HepG2 (cell line): ENCODE results near the gene MRPL14. TPM values are rescaled to one million over a fixed set of nuclear protein-coding genes. Genes with fewer than 3 reads are reported as not detected.

Experiments used
- CBX2 ChIP-seq, 2 experiments: fragments of 200-600 bp in 1 of 2; sonication (generic); formaldehyde crosslinking in 1 of 2; IDR thresholded peaks; 2 replicates each; pipeline versions ENCODE4 v1.7.0 to v1.8.1; 2018 to 2022; ENCODE audit warnings: low read depth in 2 of 2, low read length in 1 of 2, mild to moderate bottlenecking in 1 of 2, missing genetic modification reagents in 1 of 2
- CCAR2 ChIP-seq: fragments of 200-400 bp; formaldehyde crosslinking; optimal IDR thresholded peaks from 2 replicates; pipeline ENCODE3; 2018; ENCODE audit warnings: low read depth, mild to moderate bottlenecking, low read length, moderate library complexity
- HMG20A ChIP-seq: IDR thresholded peaks from 2 replicates; pipeline ENCODE4 v1.6.1; 2016; ENCODE audit warnings: borderline replicate concordance
- HOXA9 ChIP-seq: sonication (generic); formaldehyde crosslinking; IDR thresholded peaks from 2 replicates; pipeline ENCODE4 v1.8.1; 2022; ENCODE audit warnings: missing genetic modification reagents, mild to moderate bottlenecking, moderate library complexity, borderline replicate concordance
- KDM1A ChIP-seq: IDR thresholded peaks from 2 replicates; pipeline ENCODE4 v1.6.1; 2016; ENCODE audit warnings: missing compliant biosample characterization
- KDM6A ChIP-seq: IDR thresholded peaks from 2 replicates; pipeline ENCODE4 v1.6.1; 2016; ENCODE audit warnings: low read depth
- MATR3 ChIP-seq: sonication (generic); formaldehyde crosslinking; IDR thresholded peaks from 2 replicates; pipeline ENCODE4 v1.4.0; 2020; ENCODE audit warnings: missing genetic modification reagents
- MED8 ChIP-seq: sonication (generic); formaldehyde crosslinking; IDR thresholded peaks from 2 replicates; pipeline ENCODE4 v1.8.1; 2023; ENCODE audit warnings: mild to moderate bottlenecking, missing genetic modification reagents; ENCODE audit not compliant: insufficient replicate concordance
- NFRKB ChIP-seq: fragments of 450-650 bp; IDR thresholded peaks from 2 replicates; pipeline ENCODE4 v1.6.1; 2017
- SOX6 ChIP-seq, 2 experiments: fragments of 450-650 bp in 1 of 2; sonication (generic) in 1 of 2; formaldehyde crosslinking in 1 of 2; IDR thresholded peaks; 2 replicates each; pipeline versions ENCODE4 v1.4.0 to v1.6.1; 2017 to 2020; ENCODE audit warnings: antibody characterized with exemption in 1 of 2, mild to moderate bottlenecking in 1 of 2, missing genetic modification reagents in 1 of 2
- ZFY ChIP-seq: sonication (generic); formaldehyde crosslinking; IDR thresholded peaks from 2 replicates; pipeline ENCODE4 v1.4.0; 2020; ENCODE audit warnings: missing genetic modification reagents
- ZNF207 ChIP-seq: fragments of 450-650 bp; IDR thresholded peaks from 2 replicates; pipeline ENCODE4 v1.6.1; 2016; ENCODE audit warnings: antibody characterized with exemption, borderline replicate concordance
- ZNF772 ChIP-seq: sonication (generic); formaldehyde crosslinking; IDR thresholded peaks from 2 replicates; pipeline ENCODE4 v1.5.0; 2020; ENCODE audit warnings: mild to moderate bottlenecking, missing genetic modification reagents
- ZNF878 ChIP-seq: sonication (generic); formaldehyde crosslinking; IDR thresholded peaks from 2 replicates; pipeline ENCODE4 v1.8.1; 2023; ENCODE audit warnings: mild to moderate bottlenecking, missing genetic modification reagents, moderate library complexity
- polyA plus RNA-seq, 8 experiments: library from polyadenylated mRNA; depleted of rRNA in 3 of 8; stranded (reverse) in 7 of 8; unstranded in 1 of 8; fragments of >200 nt; fragmentation: Illumina TruSeq in 4 of 8; extraction: Trizol in 4 of 8; gene quantifications; 2 replicates each; pipeline versions ENCODE4 v1.2.1 to v1.2.3, GENCODE V29; 2011 to 2016; ENCODE audit warnings: low read depth in 4 of 8, missing spikeins in 1 of 8, mixed read lengths in 1 of 8; ENCODE audit not compliant: insufficient read depth in 1 of 8
- total RNA-seq, 5 experiments: library from RNA; depleted of rRNA; stranded (reverse); fragments of >200 nt; fragmentation: Illumina TruSeq; extraction: Trizol; gene quantifications; 2 replicates each; pipeline ENCODE4 v1.2.3, GENCODE V29; 2016; ENCODE audit warnings: low read depth in 1 of 5
- TF ChIP-seq, protein P1 (sequence below): sonication (generic); formaldehyde crosslinking; IDR thresholded peaks from 2 replicates; pipeline ENCODE4 v1.4.0; 2020; ENCODE audit warnings: low read depth, mild to moderate bottlenecking, missing genetic modification reagents
- TF ChIP-seq, protein P2 (sequence below): sonication (generic); formaldehyde crosslinking; IDR thresholded peaks from 2 replicates; pipeline ENCODE4 v1.4.0; 2020; ENCODE audit warnings: missing genetic modification reagents
- TF ChIP-seq, protein P3 (sequence below): sonication (generic); formaldehyde crosslinking; IDR thresholded peaks from 2 replicates; pipeline ENCODE4 v1.4.0; 2020; ENCODE audit warnings: mild to moderate bottlenecking, low read depth, missing genetic modification reagents
- TF ChIP-seq, protein P4 (sequence below): sonication (generic); formaldehyde crosslinking; IDR thresholded peaks from 2 replicates; pipeline ENCODE4 v1.5.0; 2020; ENCODE audit warnings: mild to moderate bottlenecking, missing genetic modification reagents, borderline replicate concordance

Gene MRPL14
- total and polyA plus RNA-seq, 2 of the 13 experiments (the other 11 are each of a cell fraction or from before 2014, with no cell fraction given): 157 to 178 TPM

DNA sequence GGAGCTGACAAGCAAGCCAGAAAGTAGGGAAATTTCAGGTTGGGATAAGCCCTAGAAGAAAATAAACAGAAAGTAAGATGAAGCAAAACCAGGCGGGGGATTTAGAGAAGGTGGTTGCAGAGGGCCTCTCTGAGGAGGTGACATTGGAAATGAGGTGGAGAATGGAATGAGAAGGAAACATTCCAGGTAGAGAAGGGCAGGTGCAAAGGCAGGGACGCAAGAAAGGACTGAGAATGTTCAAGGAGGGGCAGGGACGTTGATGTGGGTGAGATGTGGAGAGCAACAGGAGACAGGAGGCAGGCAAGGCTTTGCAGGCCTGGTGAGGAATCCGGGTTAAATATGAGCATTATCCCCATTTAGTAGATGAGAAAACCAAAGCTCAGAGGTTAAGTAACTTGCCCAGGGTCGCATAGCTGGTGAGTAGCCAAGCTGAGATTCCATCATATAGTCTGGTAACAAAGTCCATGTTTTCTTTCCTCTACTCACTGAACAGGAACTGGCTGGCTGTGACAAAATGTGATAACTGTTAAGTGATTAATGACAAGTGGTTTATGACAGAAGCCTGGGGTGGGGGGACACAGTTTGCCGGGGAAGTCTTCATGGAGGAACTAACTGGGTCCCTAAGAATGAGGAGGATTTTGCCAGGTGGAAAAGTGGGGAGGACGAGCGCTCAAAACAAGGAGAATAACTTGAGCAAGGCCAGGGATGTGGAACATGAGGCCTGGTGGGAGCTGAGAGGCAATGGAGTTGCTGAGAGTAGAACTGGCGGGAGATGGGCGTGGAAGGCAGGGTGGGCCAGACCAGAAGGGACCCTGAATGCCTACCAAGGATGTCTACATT lies 32.6 kb downstream of the MRPL14 start (continued):
- TF ChIP-seq MED8 (CRISPR knock-in tag) (no peak), KDM6A (CRISPR knock-in tag) (peak; percentile 80), CBX2 (IDR thresholded peaks at IDR 0.05; ENCODE audit: low read depth, low read length) (no peak), CBX2 (CRISPR knock-in tag; IDR thresholded peaks at IDR 0.05; ENCODE audit: low read depth) (no peak), SOX6 (IDR thresholded peaks at IDR 0.05) (no peak), SOX6 (CRISPR knock-in tag; IDR thresholded peaks at IDR 0.05) (peak; percentile 85), ZFY (peak; percentile 54; the same call in 1 of the 2 replicates), HOXA9 (CRISPR knock-in tag) (no peak), ZNF772 (CRISPR knock-in tag) (peak; percentile 91), NFRKB (no peak), KDM1A (CRISPR knock-in tag) (peak; percentile 99), MATR3 (CRISPR knock-in tag) (no peak), CCAR2 (no peak), ZNF878 (CRISPR knock-in tag) (peak; percentile 82; the same call in 1 of the 2 replicates), HMG20A (CRISPR knock-in tag) (peak; percentile 92), ZNF207 (no peak)
- TF ChIP-seq, protein P1, sequence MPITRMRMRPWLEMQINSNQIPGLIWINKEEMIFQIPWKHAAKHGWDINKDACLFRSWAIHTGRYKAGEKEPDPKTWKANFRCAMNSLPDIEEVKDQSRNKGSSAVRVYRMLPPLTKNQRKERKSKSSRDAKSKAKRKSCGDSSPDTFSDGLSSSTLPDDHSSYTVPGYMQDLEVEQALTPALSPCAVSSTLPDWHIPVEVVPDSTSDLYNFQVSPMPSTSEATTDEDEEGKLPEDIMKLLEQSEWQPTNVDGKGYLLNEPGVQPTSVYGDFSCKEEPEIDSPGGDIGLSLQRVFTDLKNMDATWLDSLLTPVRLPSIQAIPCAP (CRISPR knock-in tag): no peak
- TF ChIP-seq, protein P2, sequence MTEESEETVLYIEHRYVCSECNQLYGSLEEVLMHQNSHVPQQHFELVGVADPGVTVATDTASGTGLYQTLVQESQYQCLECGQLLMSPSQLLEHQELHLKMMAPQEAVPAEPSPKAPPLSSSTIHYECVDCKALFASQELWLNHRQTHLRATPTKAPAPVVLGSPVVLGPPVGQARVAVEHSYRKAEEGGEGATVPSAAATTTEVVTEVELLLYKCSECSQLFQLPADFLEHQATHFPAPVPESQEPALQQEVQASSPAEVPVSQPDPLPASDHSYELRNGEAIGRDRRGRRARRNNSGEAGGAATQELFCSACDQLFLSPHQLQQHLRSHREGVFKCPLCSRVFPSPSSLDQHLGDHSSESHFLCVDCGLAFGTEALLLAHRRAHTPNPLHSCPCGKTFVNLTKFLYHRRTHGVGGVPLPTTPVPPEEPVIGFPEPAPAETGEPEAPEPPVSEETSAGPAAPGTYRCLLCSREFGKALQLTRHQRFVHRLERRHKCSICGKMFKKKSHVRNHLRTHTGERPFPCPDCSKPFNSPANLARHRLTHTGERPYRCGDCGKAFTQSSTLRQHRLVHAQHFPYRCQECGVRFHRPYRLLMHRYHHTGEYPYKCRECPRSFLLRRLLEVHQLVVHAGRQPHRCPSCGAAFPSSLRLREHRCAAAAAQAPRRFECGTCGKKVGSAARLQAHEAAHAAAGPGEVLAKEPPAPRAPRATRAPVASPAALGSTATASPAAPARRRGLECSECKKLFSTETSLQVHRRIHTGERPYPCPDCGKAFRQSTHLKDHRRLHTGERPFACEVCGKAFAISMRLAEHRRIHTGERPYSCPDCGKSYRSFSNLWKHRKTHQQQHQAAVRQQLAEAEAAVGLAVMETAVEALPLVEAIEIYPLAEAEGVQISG: 0 out of 2 replicates have a peak, but pooled peaks have one; percentile 47
- TF ChIP-seq, protein P3, sequence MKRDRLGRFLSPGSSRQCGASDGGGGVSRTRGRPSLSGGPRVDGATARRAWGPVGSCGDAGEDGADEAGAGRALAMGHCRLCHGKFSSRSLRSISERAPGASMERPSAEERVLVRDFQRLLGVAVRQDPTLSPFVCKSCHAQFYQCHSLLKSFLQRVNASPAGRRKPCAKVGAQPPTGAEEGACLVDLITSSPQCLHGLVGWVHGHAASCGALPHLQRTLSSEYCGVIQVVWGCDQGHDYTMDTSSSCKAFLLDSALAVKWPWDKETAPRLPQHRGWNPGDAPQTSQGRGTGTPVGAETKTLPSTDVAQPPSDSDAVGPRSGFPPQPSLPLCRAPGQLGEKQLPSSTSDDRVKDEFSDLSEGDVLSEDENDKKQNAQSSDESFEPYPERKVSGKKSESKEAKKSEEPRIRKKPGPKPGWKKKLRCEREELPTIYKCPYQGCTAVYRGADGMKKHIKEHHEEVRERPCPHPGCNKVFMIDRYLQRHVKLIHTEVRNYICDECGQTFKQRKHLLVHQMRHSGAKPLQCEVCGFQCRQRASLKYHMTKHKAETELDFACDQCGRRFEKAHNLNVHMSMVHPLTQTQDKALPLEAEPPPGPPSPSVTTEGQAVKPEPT (CRISPR knock-in tag): no peak
- TF ChIP-seq, protein P4, sequence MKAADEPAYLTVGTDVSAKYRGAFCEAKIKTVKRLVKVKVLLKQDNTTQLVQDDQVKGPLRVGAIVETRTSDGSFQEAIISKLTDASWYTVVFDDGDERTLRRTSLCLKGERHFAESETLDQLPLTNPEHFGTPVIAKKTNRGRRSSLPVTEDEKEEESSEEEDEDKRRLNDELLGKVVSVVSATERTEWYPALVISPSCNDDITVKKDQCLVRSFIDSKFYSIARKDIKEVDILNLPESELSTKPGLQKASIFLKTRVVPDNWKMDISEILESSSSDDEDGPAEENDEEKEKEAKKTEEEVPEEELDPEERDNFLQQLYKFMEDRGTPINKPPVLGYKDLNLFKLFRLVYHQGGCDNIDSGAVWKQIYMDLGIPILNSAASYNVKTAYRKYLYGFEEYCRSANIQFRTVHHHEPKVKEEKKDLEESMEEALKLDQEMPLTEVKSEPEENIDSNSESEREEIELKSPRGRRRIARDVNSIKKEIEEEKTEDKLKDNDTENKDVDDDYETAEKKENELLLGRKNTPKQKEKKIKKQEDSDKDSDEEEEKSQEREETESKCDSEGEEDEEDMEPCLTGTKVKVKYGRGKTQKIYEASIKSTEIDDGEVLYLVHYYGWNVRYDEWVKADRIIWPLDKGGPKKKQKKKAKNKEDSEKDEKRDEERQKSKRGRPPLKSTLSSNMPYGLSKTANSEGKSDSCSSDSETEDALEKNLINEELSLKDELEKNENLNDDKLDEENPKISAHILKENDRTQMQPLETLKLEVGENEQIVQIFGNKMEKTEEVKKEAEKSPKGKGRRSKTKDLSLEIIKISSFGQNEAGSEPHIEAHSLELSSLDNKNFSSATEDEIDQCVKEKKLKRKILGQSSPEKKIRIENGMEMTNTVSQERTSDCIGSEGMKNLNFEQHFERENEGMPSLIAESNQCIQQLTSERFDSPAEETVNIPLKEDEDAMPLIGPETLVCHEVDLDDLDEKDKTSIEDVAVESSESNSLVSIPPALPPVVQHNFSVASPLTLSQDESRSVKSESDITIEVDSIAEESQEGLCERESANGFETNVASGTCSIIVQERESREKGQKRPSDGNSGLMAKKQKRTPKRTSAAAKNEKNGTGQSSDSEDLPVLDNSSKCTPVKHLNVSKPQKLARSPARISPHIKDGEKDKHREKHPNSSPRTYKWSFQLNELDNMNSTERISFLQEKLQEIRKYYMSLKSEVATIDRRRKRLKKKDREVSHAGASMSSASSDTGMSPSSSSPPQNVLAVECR (CRISPR knock-in tag): peak; percentile 43
